Measurements from ENCODE around the gene CRB1. TPM values are rescaled to one million over a fixed set of nuclear protein-coding genes. Genes with fewer than 3 reads are reported as not detected.

CRB1 gene
- total RNA-seq, 3 donors from 2014 or later (not counting 1 experiment from before 2014, with no cell fraction given) = 0.36 to 0.83 TPM; not detected in 1

- Histone ChIP-seq H3K36me3 (ENCODE audit: control insufficient read depth, insufficient read depth, low read length) (no peaks in the 10 kb centered on the region), H3K4me3 (ENCODE audit: low read length) (no peak overlapping the region), H3K27me3 (ENCODE audit: control insufficient read depth, insufficient read depth, low read length) (no peaks in the 10 kb centered on the region), H3K9me3 (ENCODE audit: control insufficient read depth, insufficient read depth, low read length) (no peaks in the 10 kb centered on the region), H3K4me1 (ENCODE audit: control insufficient read depth, insufficient read depth, low read length) (no peaks in the 10 kb centered on the region), H3K27ac (ENCODE audit: low read length) (no peak overlapping the region)
- H3K36me3 Mint-ChIP-seq = no peaks in the 10 kb centered on the region
- no peaks in the 10 kb centered on the region for H3K9me3 Mint-ChIP-seq
- intact Hi-C loops (cut with micrococcal nuclease) = no loop called here
- H3K27ac Mint-ChIP-seq = no peak overlapping the region
- H3K27me3 Mint-ChIP-seq (ENCODE audit: low read depth in 2 of 2) = peaks cover 0 to 16% of the 10 kb centered on the region in 2 donors
- ATAC-seq = no peak
- TF ChIP-seq CTCF (IDR thresholded peaks at IDR 0.05) = no peak
- H3K4me3 Mint-ChIP-seq = no peak overlapping the region
- no peak for DNase-seq
- WGBS (ENCODE audit: insufficient coverage) = no CpG with 5 or more reads among the region's 1 CpG
- H3K4me1 Mint-ChIP-seq = peaks cover 6% of the 10 kb centered on the region in 2 donors
Observed at GRCh38 chr1:197422993-197423392, 154.9 kb downstream of the CRB1 start.

- Histone ChIP-seq H3K4me1 (ENCODE audit: control insufficient read depth, insufficient read depth, low read length) (no peaks in the 10 kb centered on the region), H3K27me3 (ENCODE audit: control insufficient read depth, insufficient read depth, low read length) (no peaks in the 10 kb centered on the region), H3K27ac (ENCODE audit: low read length) (no peak overlapping the region), H3K36me3 (ENCODE audit: control insufficient read depth, insufficient read depth, low read length) (no peaks in the 10 kb centered on the region), H3K4me3 (ENCODE audit: low read length) (no peak overlapping the region), H3K9me3 (ENCODE audit: control insufficient read depth, insufficient read depth, low read length) (no peaks in the 10 kb centered on the region)
- intact Hi-C loops (cut with micrococcal nuclease) = no loop called here
- ATAC-seq (no peak), DNase-seq (no peak)
- Mint-ChIP-seq H3K27me3 (ENCODE audit: low read depth in 2 of 2) (peaks cover 0 to 16% of the 10 kb centered on the region in 2 donors), H3K36me3 (no peaks in the 10 kb centered on the region), H3K27ac (no peak overlapping the region), H3K4me3 (no peak overlapping the region), H3K9me3 (no peaks in the 10 kb centered on the region), H3K4me1 (peaks cover 6% of the 10 kb centered on the region in 2 donors)
- TF ChIP-seq CTCF (IDR thresholded peaks at IDR 0.05) = no peak
- WGBS (ENCODE audit: insufficient coverage) = 91% methylated on average over 6 of the region's 6 CpGs
Observed at GRCh38 chr1:197424380-197424779, 156.3 kb downstream of the CRB1 start.

- Histone ChIP-seq H3K36me3 (ENCODE audit: control insufficient read depth, insufficient read depth, low read length) (no peaks in the 10 kb centered on the region), H3K4me1 (ENCODE audit: control insufficient read depth, insufficient read depth, low read length) (no peaks in the 10 kb centered on the region), H3K4me3 (ENCODE audit: low read length) (no peak overlapping the region), H3K27me3 (ENCODE audit: control insufficient read depth, insufficient read depth, low read length) (no peaks in the 10 kb centered on the region), H3K27ac (ENCODE audit: low read length) (no peak overlapping the region), H3K9me3 (ENCODE audit: control insufficient read depth, insufficient read depth, low read length) (no peaks in the 10 kb centered on the region)
- H3K4me1 Mint-ChIP-seq = peaks cover 6% of the 10 kb centered on the region in 2 donors
- ATAC-seq (no peak), DNase-seq (no peak)
- H3K27me3 Mint-ChIP-seq (ENCODE audit: low read depth in 2 of 2) = peaks cover 6 to 23% of the 10 kb centered on the region in 2 donors
- H3K27ac Mint-ChIP-seq = no peak overlapping the region
- WGBS (ENCODE audit: insufficient coverage) = 92% methylated on average over 3 of the region's 7 CpGs
- TF ChIP-seq CTCF (IDR thresholded peaks at IDR 0.05) = no peak
- no peak overlapping the region for H3K4me3 Mint-ChIP-seq
- no peaks in the 10 kb centered on the region for H3K36me3 Mint-ChIP-seq
- intact Hi-C loops (cut with micrococcal nuclease) = no loop called here
- H3K9me3 Mint-ChIP-seq = no peaks in the 10 kb centered on the region
Observed at GRCh38 chr1:197429372-197429771, 161.3 kb downstream of the CRB1 start.

GRCh38 chr1:197435224-197435623, 167.2 kb downstream of the CRB1 start:
- 65% methylated on average over 1 of the region's 1 CpG for WGBS (ENCODE audit: insufficient coverage)
- Mint-ChIP-seq H3K27ac (no peak overlapping the region), H3K27me3 (ENCODE audit: low read depth in 2 of 2) (peaks cover 6 to 12% of the 10 kb centered on the region in 2 donors), H3K4me3 (no peak overlapping the region), H3K36me3 (no peaks in the 10 kb centered on the region), H3K4me1 (no peaks in the 10 kb centered on the region), H3K9me3 (no peaks in the 10 kb centered on the region)
- H3K4me1 ChIP-seq (ENCODE audit: control insufficient read depth, insufficient read depth, low read length) = no peaks in the 10 kb centered on the region
- H3K27me3 ChIP-seq (ENCODE audit: control insufficient read depth, insufficient read depth, low read length) = no peaks in the 10 kb centered on the region
- intact Hi-C loops (cut with micrococcal nuclease) = no loop called here
- H3K4me3 ChIP-seq (ENCODE audit: low read length) = no peak overlapping the region
- H3K36me3 ChIP-seq (ENCODE audit: control insufficient read depth, insufficient read depth, low read length) = no peaks in the 10 kb centered on the region
- DNase-seq = no peak
- no peak for TF ChIP-seq CTCF (IDR thresholded peaks at IDR 0.05)
- H3K27ac ChIP-seq (ENCODE audit: low read length) = no peak overlapping the region
- peak in 1 of 3 donors; percentile 7 for ATAC-seq
- H3K9me3 ChIP-seq (ENCODE audit: control insufficient read depth, insufficient read depth, low read length) = no peaks in the 10 kb centered on the region

All from natural killer cell (primary cell).